Measurements from ENCODE around the gene CACNA2D4.

The CACNA2D4 gene

GRCh38 chr12:1885599-1886245 is 32.7 kb downstream of the CACNA2D4 start:
- DNase-seq = no peak

DNA sequence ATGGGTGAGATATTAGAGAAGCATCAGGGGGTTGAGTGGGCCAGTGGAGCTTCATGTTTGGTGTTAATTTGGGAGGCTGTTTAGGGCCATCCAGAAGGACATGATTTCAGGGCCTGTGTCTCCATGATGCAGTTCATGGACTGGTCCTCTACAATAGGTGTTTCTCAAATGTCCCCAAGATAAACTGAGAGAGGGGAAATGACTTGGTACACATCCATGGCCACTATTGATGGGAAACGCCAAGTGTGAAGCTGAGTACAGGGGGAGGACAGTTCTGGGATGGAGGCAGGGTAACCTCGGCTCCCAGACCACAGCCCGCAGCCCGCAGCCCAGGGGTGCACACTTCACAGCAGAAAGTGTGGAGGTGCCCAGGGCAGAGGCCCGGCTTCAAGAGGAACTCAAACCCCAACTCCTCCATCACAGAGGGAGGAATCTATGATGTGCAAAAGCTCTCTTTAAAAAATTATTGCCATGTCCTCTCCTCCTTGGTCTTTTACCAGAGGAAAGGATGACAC is 33.3 kb downstream of the CACNA2D4 start:
- DNase-seq = no peak

DNA sequence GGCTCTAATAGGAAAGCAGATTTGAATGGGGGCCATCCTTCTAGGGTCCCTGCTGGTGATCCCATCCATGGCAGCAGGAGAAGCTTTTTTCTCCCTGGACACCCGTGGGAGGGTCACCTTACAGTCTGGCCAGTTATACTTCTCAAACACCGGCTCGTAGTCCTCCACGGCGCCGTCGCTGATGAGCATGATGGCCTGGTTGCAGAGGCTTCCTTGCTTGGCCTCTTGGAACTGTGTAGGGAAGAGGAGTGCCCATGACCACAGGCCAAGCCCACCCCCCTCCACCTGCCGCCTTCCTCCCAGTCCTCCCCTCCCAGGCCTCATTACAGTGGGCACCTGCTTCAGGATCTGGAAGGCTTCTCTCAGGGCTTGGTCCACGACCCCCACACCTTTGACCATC is 33.8 kb downstream of the CACNA2D4 start:
- DNase-seq = no peak

- DNase-seq = no peak
Observed at GRCh38 chr12:1883513-1883912, 34.9 kb downstream of the CACNA2D4 start.

- no peak for DNase-seq
Observed at GRCh38 chr12:1882850-1883470, 35.5 kb downstream of the CACNA2D4 start.

- no peak for DNase-seq
Observed at GRCh38 chr12:1882405-1882804, 36.0 kb downstream of the CACNA2D4 start.

DNA sequence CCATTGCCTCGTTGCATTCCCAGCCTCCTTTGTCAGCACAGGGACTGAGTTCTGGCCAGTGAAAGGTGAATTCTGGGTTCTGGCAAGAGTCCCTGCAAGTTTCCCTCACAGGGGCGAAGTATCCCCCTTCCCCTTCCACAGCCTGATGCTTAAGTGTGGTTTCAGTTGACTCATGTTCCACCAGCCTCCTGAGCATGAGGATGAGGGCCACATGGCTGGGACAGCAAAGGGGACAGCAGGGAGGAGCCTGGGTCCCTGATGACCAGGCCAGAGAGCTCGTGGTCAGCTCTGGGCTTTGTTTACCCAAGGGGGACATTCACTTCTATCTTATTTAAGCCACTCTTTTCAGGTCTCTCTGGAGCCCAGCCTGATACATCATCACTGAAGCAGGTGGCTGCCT is 36.5 kb downstream of the CACNA2D4 start:
- no peak for DNase-seq

- DNase-seq = no peak
Observed at GRCh38 chr12:1881301-1881700, 37.2 kb downstream of the CACNA2D4 start.

DNA sequence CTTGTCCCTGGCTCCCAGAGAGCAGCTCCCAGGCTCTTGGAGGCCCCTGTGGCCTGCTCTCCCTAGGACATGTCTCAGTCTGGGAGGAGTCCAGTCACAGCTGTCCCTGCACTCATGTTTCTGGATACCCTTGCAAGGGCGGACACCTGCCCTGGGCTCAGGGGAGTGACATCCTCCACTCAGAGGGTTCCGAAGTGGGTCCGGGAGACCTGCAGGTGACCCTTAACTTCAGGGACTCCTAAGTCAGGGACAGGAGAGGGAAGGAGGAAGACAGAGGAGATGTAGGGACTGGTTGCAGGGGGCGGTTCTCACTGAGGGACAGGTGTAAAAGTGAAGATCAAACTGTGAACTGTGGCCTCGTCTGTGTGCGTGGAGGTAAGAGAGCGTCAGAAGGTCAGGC is 37.6 kb downstream of the CACNA2D4 start:
- DNase-seq = no peak

DNA sequence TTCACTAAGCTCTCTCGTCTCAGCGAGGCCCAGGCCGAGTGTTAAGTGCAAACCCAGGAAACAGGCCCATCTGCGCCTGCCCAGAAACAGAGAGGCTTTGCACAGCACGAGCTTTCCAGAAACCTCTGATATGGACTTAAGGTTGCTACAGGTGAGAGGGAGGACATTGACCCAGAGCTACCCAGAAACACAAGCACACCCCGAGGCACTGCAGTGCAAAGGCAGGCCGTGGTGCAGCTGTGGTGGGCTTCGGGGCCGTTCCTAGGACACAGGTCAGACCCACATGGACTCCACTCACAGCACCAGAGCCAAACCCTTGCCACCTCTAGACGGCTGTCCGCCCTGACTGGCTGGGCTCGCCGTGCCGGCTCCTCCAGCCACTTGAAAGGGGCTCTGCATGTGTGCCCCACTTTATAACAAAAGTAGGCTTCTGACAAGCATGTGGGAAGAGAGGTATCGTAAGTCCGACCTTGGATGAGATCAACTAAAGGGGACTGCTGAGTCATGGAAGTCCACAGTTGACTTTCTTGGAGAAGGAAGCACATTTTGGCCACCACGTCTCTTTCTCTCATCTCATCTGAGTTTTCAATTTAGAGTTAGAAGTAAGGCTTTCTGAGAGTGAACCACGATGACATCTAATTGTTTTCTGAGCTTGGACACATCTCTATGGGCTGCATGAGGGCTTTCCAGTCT is 38.2 kb downstream of the CACNA2D4 start:
- no peak for DNase-seq

- no peak for DNase-seq
Observed at GRCh38 chr12:1879633-1880032, 38.8 kb downstream of the CACNA2D4 start.

- DNase-seq = no peak
Observed at GRCh38 chr12:1878695-1879094, 39.8 kb downstream of the CACNA2D4 start.

DNA sequence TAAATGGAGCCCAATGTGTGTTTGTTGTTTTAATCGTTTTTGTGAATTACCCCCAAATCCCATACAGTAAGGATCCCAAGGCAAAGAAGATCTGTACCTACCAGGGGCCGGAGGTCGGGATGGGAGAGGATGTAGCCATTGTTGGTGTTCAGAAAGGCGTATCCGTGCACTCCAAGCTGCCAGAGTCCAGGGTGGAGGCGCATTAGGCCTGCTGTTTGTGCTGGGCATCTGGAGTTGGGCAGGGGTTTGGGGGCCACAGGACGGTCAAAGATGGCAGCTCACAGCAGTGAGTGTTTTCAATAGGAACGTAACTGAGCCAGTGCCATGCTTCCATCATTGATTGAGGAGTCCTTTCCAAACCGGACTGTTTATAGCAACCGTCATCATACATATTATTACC is 40.2 kb downstream of the CACNA2D4 start:
- no peak for DNase-seq

DNA sequence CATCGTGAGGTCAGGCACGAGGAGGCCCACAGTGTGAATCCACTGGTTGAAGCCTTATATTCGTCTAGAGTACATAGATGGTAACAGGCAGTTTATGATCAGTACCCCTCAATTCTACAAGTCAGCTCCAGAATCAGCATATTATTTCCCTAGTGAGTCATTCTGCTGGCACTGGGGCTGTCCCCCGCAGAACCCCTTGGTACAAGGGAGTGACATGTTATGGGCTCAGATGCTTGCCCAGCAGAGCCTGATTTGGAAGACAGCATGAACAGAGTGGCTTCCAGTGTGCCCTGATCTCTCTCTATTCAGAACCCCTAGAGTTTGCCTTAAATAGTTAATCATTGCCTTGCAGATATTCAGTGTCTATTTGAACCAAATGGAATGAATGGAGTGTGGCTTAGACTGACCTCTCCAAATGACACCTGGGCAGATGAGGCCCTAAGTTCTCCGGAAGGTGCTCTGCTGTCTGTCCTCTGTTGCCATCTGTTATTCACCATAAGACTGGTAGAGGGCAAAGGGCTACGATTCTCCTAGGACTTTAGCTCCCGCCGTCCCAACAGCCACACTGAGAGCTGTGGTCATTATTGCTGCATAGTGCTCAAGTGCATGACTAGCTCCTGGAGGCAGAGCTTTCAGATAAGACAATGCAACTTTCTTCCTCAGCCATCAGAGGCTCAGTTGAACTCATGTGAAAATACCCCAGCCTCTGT is 41.1 kb downstream of the CACNA2D4 start:
- DNase-seq = no peak

DNA sequence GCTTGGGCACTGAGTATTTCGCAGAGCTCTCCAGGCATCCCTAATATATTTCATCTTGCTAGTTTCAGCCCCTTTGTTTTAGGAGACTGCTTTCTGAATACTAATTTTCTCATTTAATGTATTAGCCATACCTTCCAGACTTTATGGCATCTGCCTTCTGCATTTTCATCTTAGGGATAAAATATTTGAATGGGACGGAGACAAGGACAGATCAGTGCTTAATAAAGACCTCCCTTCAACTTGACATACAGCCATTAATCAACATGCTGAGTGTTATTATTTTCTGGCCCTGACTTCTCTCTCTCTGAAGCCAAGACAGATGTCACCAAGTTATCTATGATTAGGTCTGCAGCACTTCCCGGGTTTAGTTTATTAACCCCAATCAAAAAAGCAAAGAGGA is 42.4 kb downstream of the CACNA2D4 start:
- DNase-seq = no peak

GRCh38 chr12:1875608-1876007 is 42.8 kb downstream of the CACNA2D4 start:
- DNase-seq = no peak

DNA sequence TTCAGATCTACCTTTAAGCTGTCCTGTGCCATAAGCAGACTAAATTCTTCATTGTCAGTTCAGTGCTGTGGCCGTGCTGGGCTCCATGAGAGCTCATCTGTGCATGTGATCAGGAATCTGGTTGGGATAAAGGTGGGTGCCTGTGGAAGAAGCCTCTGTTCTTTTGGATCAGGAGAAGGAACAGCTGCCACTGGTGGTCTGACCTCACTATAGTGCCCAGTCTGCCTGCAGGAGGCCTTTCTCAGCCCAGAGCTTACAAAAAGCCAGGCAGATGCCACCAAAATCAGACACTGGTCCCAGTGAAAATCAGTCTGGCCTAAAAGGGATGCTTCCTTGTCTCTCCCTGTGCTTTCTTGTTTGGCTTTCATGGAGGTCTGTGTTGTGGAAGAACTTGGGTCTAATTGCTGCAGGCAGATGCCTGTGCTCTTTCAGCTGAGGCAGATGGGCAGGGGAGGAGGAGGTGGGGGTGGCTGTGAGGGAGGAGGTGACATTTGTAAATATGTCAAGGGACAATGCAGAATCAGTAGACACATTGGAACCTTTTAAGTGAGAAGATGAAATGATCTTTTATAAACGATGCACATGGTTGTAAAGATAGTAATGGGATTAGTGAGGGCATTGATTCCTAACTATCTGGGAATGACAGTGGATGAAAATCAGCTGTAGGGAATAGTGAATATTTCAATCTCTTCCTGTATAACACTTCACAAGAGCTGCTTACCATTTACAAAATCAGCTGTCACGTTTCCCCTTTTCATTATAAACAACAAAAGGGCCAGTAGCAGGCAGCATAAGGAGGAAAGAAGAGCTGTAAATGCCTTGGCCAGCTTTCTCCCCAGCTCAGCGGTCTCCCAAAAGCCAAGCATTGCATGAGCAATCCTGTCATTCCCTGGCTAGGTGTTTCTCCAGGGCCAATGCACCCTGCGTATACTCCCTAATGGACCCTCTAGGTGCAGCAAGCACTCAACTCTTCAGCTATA is 44.6 kb downstream of the CACNA2D4 start:
- no peak for DNase-seq

DNA sequence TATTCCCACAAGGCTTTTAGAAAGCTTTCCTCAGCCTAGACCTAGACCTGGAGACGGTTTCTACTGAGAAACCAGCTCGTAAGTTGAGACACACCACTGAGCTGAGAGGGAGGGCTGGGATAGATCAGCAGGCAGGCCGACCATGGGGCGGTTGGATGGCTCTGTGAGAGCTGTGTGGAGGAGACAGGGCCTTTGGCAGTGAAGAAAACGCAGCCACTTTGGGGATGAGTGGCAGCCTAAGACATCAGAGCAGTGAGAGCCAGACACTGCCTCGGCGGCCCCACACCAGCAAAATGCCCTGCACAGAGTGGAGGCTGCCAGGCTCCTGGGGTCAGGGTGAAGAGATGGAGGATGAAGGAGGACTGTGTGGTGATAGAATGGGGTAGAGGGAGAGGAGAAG is 46.0 kb downstream of the CACNA2D4 start:
- no peak for DNase-seq

DNA sequence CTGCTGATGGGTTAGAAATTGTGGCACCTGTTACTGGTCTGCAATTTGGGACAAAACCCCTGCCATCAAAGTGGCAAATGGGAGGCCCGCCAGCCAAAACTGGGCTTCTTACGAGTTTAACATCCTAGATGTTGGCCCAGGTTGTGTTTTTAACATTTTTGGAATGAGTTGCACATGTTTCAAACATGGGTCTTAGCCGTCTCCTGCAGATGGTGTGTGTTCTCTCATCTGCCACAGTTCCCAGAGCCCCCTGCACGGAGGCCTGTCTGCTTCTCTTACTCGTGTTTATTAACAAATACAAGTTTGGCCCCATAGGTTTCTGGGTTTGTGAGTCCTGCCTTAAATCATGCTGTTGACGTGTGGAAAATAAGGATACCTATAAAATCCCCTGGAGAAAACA is 46.5 kb downstream of the CACNA2D4 start:
- DNase-seq = no peak

DNA sequence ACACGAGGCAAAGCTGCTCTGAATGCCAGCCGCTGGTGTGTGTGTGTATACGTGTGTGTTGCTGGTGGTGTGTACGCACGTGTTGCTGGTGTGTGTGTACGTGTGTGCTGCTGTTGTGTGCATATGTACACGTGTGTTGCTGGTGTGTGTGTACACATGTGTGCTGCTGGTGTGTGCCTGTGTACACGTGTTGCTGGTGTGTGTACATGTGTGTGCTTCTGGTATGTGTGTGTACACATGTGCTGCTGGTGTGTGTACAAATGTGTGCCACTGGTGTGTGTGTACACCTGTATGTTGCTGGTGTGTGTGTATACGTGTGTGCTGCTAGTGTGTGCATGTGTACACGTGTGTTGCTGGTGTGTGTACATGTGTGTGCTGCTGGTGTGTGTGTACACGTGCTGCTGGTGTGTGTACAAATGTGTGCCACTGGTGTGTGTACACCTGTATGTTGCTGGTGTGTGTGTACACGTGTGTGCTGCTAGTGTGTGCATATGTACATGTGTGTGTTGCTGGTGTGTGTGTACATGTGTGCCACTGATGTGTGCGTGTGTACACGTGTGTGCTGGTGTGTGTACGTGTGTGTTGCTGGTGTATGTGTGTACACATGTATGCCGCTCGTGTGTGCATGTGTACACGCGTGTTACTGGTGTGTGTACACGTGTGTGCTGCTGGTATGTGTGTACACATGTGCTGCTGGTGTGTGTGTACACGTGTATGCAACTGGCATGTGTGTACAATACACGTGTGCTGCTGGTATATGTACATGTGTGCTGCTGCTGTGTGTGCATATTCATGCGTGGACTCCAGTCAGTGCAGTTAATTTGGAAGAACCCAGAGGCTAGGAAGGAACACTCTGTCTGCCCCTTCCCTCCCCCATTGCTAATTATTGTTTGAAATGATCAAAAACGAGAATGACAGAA is 47.2 kb downstream of the CACNA2D4 start:
- no peak for DNase-seq

- no peak for DNase-seq
Observed at GRCh38 chr12:1870086-1870485, 48.4 kb downstream of the CACNA2D4 start.
